Measurements from ENCODE around the gene ITGB5. TPM values are rescaled to one million over a fixed set of nuclear protein-coding genes. Genes with fewer than 3 reads are reported as not detected.

The ITGB5 gene
- total RNA-seq, 1 donor from 2014 or later = 501 TPM

- no peak overlapping the region for H3K4me3 Mint-ChIP-seq (ENCODE audit: unreplicated experiment)
- TF ChIP-seq CTCF (IDR thresholded peaks at IDR 0.05) = no peak
- H3K27me3 Mint-ChIP-seq (ENCODE audit: low read depth) = peaks cover 4% of the 10 kb centered on the region
- no peak overlapping the region for H3K27ac Mint-ChIP-seq (ENCODE audit: unreplicated experiment)
- H3K4me1 Mint-ChIP-seq (ENCODE audit: low read depth) = no peaks in the 10 kb centered on the region
- DNase-seq (ENCODE audit: low spot score) = no peak
- H3K9me3 Mint-ChIP-seq (ENCODE audit: low read depth) = no peaks in the 10 kb centered on the region
- H3K36me3 Mint-ChIP-seq (ENCODE audit: low read depth) = no peaks in the 10 kb centered on the region
These were observed 20.8 kb upstream of the ITGB5 start for GRCh38 chr3:124907957-124908356.

GRCh38 chr3:124904835-124905492, 17.8 kb upstream of the ITGB5 start:
- no peak for TF ChIP-seq CTCF (IDR thresholded peaks at IDR 0.05)
- Mint-ChIP-seq H3K9me3 (ENCODE audit: low read depth) (no peaks in the 10 kb centered on the region), H3K27ac (ENCODE audit: unreplicated experiment) (no peak overlapping the region), H3K4me1 (ENCODE audit: low read depth) (peaks cover 9% of the 10 kb centered on the region), H3K4me3 (ENCODE audit: unreplicated experiment) (no peak overlapping the region), H3K36me3 (ENCODE audit: low read depth) (no peaks in the 10 kb centered on the region), H3K27me3 (ENCODE audit: low read depth) (peaks cover 4% of the 10 kb centered on the region)
- no peak for DNase-seq (ENCODE audit: low spot score)

GRCh38 chr3:124903896-124904834, 17.0 kb upstream of the ITGB5 start:
- peaks cover 4% of the 10 kb centered on the region for H3K27me3 Mint-ChIP-seq (ENCODE audit: low read depth)
- H3K9me3 Mint-ChIP-seq (ENCODE audit: low read depth) = no peaks in the 10 kb centered on the region
- no peaks in the 10 kb centered on the region for H3K36me3 Mint-ChIP-seq (ENCODE audit: low read depth)
- peaks cover 9% of the 10 kb centered on the region for H3K4me1 Mint-ChIP-seq (ENCODE audit: low read depth)
- no peak overlapping the region for H3K4me3 Mint-ChIP-seq (ENCODE audit: unreplicated experiment)
- TF ChIP-seq CTCF (IDR thresholded peaks at IDR 0.05) = no peak
- no peak overlapping the region for H3K27ac Mint-ChIP-seq (ENCODE audit: unreplicated experiment)
- DNase-seq (ENCODE audit: low spot score) = no peak

- H3K4me1 Mint-ChIP-seq (ENCODE audit: low read depth) = peaks cover 9% of the 10 kb centered on the region
- no peaks in the 10 kb centered on the region for H3K36me3 Mint-ChIP-seq (ENCODE audit: low read depth)
- no peak for DNase-seq (ENCODE audit: low spot score)
- H3K4me3 Mint-ChIP-seq (ENCODE audit: unreplicated experiment) = no peak overlapping the region
- H3K9me3 Mint-ChIP-seq (ENCODE audit: low read depth) = no peaks in the 10 kb centered on the region
- no peak overlapping the region for H3K27ac Mint-ChIP-seq (ENCODE audit: unreplicated experiment)
- TF ChIP-seq CTCF (IDR thresholded peaks at IDR 0.05) = no peak
- no peaks in the 10 kb centered on the region for H3K27me3 Mint-ChIP-seq (ENCODE audit: low read depth)
These were observed 9.8 kb upstream of the ITGB5 start for GRCh38 chr3:124896824-124897526.

- DNase-seq (ENCODE audit: low spot score) = no peak
- no peak overlapping the region for H3K27ac Mint-ChIP-seq (ENCODE audit: unreplicated experiment)
- H3K27me3 Mint-ChIP-seq (ENCODE audit: low read depth) = no peaks in the 10 kb centered on the region
- no peak for TF ChIP-seq CTCF (IDR thresholded peaks at IDR 0.05)
- H3K36me3 Mint-ChIP-seq (ENCODE audit: low read depth) = no peaks in the 10 kb centered on the region
- peaks cover 6% of the 10 kb centered on the region for H3K4me1 Mint-ChIP-seq (ENCODE audit: low read depth)
- H3K9me3 Mint-ChIP-seq (ENCODE audit: low read depth) = no peaks in the 10 kb centered on the region
- H3K4me3 Mint-ChIP-seq (ENCODE audit: unreplicated experiment) = no peak overlapping the region
These were observed 8.6 kb upstream of the ITGB5 start for GRCh38 chr3:124895756-124896155.
